Thymus (tissue), 11 donors: ENCODE measurements around the gene ATP8B1. TPM values are rescaled to one million over a fixed set of nuclear protein-coding genes. Genes with fewer than 3 reads are reported as not detected.

ENCODE experiments used
- DNase-seq, 9 donors: peaks; one replicate each; pipeline ENCODE4 v3.0.0-alpha.2; 2013; ENCODE audit warnings: low spot score in 9 of 9, low read depth in 6 of 9, missing footprints in 1 of 9
- H3K27ac ChIP-seq, 2 donors: one replicate each; pipeline ENCODE4 v1.5.1; 2013; ENCODE audit warnings: control low read depth in 1 of 2, low read depth in 1 of 2, low read length in 1 of 2, mild to moderate bottlenecking in 1 of 2, moderate library complexity in 1 of 2
- H3K27me3 ChIP-seq, 2 donors: one replicate each; pipeline ENCODE4 v1.5.1; 2013; ENCODE audit warnings: low read length in 1 of 2; ENCODE audit not compliant: control insufficient read depth in 2 of 2, insufficient read depth in 1 of 2
- H3K36me3 ChIP-seq, 2 donors: one replicate each; pipeline ENCODE4 v1.5.1; 2013; ENCODE audit warnings: low read length in 1 of 2, mild to moderate bottlenecking in 1 of 2, moderate library complexity in 1 of 2; ENCODE audit not compliant: control insufficient read depth in 2 of 2, insufficient read depth in 2 of 2
- H3K4me1 ChIP-seq, 2 donors: one replicate each; pipeline ENCODE4 v1.5.1; 2013; ENCODE audit warnings: low read length in 2 of 2; ENCODE audit not compliant: control insufficient read depth in 2 of 2, insufficient read depth in 2 of 2
- H3K4me3 ChIP-seq, 2 donors: one replicate each; pipeline ENCODE4 v1.5.1; 2013; ENCODE audit warnings: low read length in 2 of 2, control low read depth in 1 of 2, mild to moderate bottlenecking in 1 of 2
- H3K9me3 ChIP-seq, 2 donors: one replicate each; pipeline ENCODE4 v1.5.1; 2013; ENCODE audit warnings: low read length in 1 of 2, mild to moderate bottlenecking in 1 of 2; ENCODE audit not compliant: control insufficient read depth in 2 of 2, insufficient read depth in 1 of 2
- WGBS: extraction: QIAGEN DNeasy Blood & Tissue Kit; methylation state at CpG from one replicate; pipeline ENCODE4 v1.1.7; 2013; 5-methylcytosine and 5-hydroxymethylcytosine counted together
- polyA plus RNA-seq: library from polyadenylated mRNA; stranded (reverse); fragments of 200-250 nt; gene quantifications from one replicate; pipeline ENCODE4 v1.2.3, GENCODE V29; 2013
- total RNA-seq: library from RNA; stranded (reverse); fragments of 120-200 nt; gene quantifications from one replicate; pipeline ENCODE4 v1.2.4, GENCODE V29; 2013
- donor health status: healthy.

Gene ATP8B1
- total and polyA plus RNA-seq, 2 donors, result 3.0 to 4.3 TPM

GRCh38 chr18:57780318-57780705, 22.8 kb downstream of the ATP8B1 start:
- H3K27me3 ChIP-seq, result no peaks in the 10 kb centered on the region
- WGBS, result 37% methylated on average over 2 of the region's 2 CpGs
- H3K9me3 ChIP-seq, result no peaks in the 10 kb centered on the region
- H3K27ac ChIP-seq, result no peak overlapping the region
- no peak for DNase-seq
- peaks cover 0 to 9% of the 10 kb centered on the region in 2 donors for H3K4me1 ChIP-seq
- H3K4me3 ChIP-seq, result no peak overlapping the region
- no peaks in the 10 kb centered on the region for H3K36me3 ChIP-seq

DNA sequence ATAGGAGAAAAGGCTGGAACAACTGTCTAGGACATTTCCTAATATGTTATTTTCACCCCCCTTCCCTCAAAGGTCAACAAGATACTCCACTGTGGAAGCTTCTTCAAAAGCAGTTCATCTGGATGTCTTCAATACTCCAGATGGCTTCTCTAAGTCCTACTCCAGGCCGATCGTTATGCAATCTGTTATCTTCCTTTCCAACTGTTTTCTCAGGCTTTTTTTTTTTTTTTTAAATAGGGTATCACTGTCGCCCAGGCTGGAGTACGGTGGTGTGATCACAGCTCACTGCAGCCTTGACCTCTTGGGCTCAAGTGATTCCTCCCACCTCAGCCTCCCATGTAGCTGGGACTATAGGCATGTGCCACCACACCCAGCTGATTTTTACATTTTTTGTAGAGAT, 26.3 kb downstream of the ATP8B1 start:
- H3K36me3 ChIP-seq, result no peaks in the 10 kb centered on the region
- H3K27me3 ChIP-seq, result no peaks in the 10 kb centered on the region
- 75% methylated on average over 4 of the region's 4 CpGs for WGBS
- no peak overlapping the region for H3K4me3 ChIP-seq
- H3K4me1 ChIP-seq, result peaks cover 0 to 5% of the 10 kb centered on the region in 2 donors
- H3K9me3 ChIP-seq, result no peaks in the 10 kb centered on the region
- DNase-seq, result no peak
- H3K27ac ChIP-seq, result no peak overlapping the region

- Histone ChIP-seq H3K4me3 (no peak overlapping the region), H3K27ac (no peak overlapping the region), H3K27me3 (no peaks in the 10 kb centered on the region), H3K36me3 (no peaks in the 10 kb centered on the region), H3K9me3 (no peaks in the 10 kb centered on the region), H3K4me1 (peaks cover 0 to 5% of the 10 kb centered on the region in 2 donors)
- DNase-seq, result no peak
- WGBS, result 62% methylated on average over 3 of the region's 3 CpGs
Measured at GRCh38 chr18:57776354-57776753, 26.8 kb downstream of the ATP8B1 start.

DNA sequence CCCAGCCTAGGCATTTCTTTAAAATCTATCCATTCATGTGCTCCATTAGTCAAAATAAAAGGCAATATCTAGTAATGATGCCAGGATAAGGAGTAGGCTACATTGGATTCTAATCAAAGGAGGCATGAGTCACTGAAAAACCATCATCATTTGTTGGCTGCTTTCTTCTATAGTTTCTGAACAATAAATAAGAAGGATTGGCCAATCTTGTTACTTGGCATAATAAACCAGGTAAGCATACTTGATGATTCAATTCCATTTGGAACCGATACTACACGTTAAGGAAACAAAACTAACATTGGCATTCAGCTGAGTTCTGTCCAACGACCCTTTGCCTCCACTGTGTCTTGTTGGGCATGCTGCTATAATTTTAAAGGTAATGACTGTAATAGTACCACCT, 27.2 kb downstream of the ATP8B1 start:
- DNase-seq, result no peak
- no peak overlapping the region for H3K27ac ChIP-seq
- H3K4me1 ChIP-seq, result peaks cover 0 to 5% of the 10 kb centered on the region in 2 donors
- no peaks in the 10 kb centered on the region for H3K9me3 ChIP-seq
- no peaks in the 10 kb centered on the region for H3K36me3 ChIP-seq
- H3K4me3 ChIP-seq, result no peak overlapping the region
- H3K27me3 ChIP-seq, result no peaks in the 10 kb centered on the region
- 92% methylated on average over 3 of the region's 3 CpGs for WGBS

- Histone ChIP-seq H3K27me3 (no peaks in the 10 kb centered on the region), H3K4me1 (no peaks in the 10 kb centered on the region), H3K27ac (no peak overlapping the region), H3K4me3 (no peak overlapping the region), H3K36me3 (no peaks in the 10 kb centered on the region), H3K9me3 (no peaks in the 10 kb centered on the region)
- no peak for DNase-seq
- WGBS, result 96% methylated on average over 9 of the region's 9 CpGs
Measured at GRCh38 chr18:57772387-57772799, 30.7 kb downstream of the ATP8B1 start.

- Histone ChIP-seq H3K4me3 (no peak overlapping the region), H3K27ac (no peak overlapping the region), H3K27me3 (no peaks in the 10 kb centered on the region), H3K4me1 (no peaks in the 10 kb centered on the region), H3K9me3 (no peaks in the 10 kb centered on the region), H3K36me3 (no peaks in the 10 kb centered on the region)
- WGBS, result 97% methylated on average over 3 of the region's 3 CpGs
- no peak for DNase-seq
Measured at GRCh38 chr18:57771626-57772025, 31.5 kb downstream of the ATP8B1 start.

DNA sequence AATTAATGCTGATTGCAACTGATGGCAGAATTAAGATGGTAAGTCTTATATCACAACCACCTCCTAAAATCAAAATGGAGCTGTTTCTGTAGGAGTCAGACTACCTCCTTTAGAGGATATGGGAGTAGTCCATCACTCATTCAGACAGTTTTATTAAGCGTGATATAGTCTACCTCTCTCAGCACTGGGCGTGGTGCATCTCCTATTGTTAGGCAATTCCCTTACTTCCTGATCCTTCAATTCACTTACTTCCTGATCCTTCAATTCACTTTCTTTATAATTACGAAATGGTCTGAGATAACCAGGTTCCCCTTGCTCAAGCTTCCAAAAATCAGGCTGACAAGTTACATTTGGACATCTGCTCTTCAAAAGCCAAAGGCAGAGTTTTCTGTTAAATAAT, 31.9 kb downstream of the ATP8B1 start:
- Histone ChIP-seq H3K27me3 (no peaks in the 10 kb centered on the region), H3K27ac (no peak overlapping the region), H3K4me3 (no peak overlapping the region), H3K36me3 (no peaks in the 10 kb centered on the region), H3K9me3 (no peaks in the 10 kb centered on the region), H3K4me1 (no peaks in the 10 kb centered on the region)
- 94% methylated on average over 3 of the region's 3 CpGs for WGBS
- DNase-seq, result no peak

- Histone ChIP-seq H3K9me3 (no peaks in the 10 kb centered on the region), H3K27ac (no peak overlapping the region), H3K4me1 (no peaks in the 10 kb centered on the region), H3K4me3 (no peak overlapping the region), H3K36me3 (no peaks in the 10 kb centered on the region), H3K27me3 (no peaks in the 10 kb centered on the region)
- WGBS, result 99% methylated on average over 8 of the region's 8 CpGs
- no peak for DNase-seq
Measured at GRCh38 chr18:57768537-57769326, 34.4 kb downstream of the ATP8B1 start.

GRCh38 chr18:57767259-57768050, 35.7 kb downstream of the ATP8B1 start:
- no peak for DNase-seq
- H3K27me3 ChIP-seq, result no peaks in the 10 kb centered on the region
- no peaks in the 10 kb centered on the region for H3K4me1 ChIP-seq
- no peak overlapping the region for H3K27ac ChIP-seq
- no peaks in the 10 kb centered on the region for H3K9me3 ChIP-seq
- 95% methylated on average over 12 of the region's 12 CpGs for WGBS
- H3K4me3 ChIP-seq, result no peak overlapping the region
- H3K36me3 ChIP-seq, result no peaks in the 10 kb centered on the region
